ENCODE results near the gene AIFM2.

- TF ChIP-seq ZNF266 (tag by site-specific recombination; IDR thresholded peaks at IDR 0.05; ENCODE audit: low read depth) (no peak), ZNF423 (tag by site-specific recombination; IDR thresholded peaks at IDR 0.05) (no peak), CTCF (tag by site-specific recombination; IDR thresholded peaks at IDR 0.05) (no peak), ZNF544 (tag by site-specific recombination; IDR thresholded peaks at IDR 0.05) (no peak), ZNF274 (IDR thresholded peaks at IDR 0.05; ENCODE audit: low read length) (no peak), ZNF274 (tag by site-specific recombination; IDR thresholded peaks at IDR 0.05; ENCODE audit: borderline replicate concordance) (no peak), SP3 (tag by site-specific recombination; IDR thresholded peaks at IDR 0.05) (no peak), ZBTB8A (tag by site-specific recombination; IDR thresholded peaks at IDR 0.05) (no peak), HOXC10 (CRISPR knock-in tag; IDR thresholded peaks at IDR 0.05) (no peak)
Observed at GRCh38 chr10:70169011-70169410, 36.4 kb upstream of the AIFM2 start.
